Keratinocyte (primary cell): ENCODE measurements around the gene CCDC82. TPM values are rescaled to one million over a fixed set of nuclear protein-coding genes. Genes with fewer than 3 reads are reported as not detected.

Experiments used
- DNase-seq: peaks from one replicate; pipeline ENCODE4 v3.0.0-alpha.2; 2011; ENCODE audit warnings: low read depth, missing footprints, low spot score
- FAIRE-seq: peaks from 2 replicates; lab custom pipeline; 2011; peaks lifted over from hg19 to GRCh38; lab: Jason Lieb, UNC
- H2AFZ ChIP-seq: 2 replicates; pipeline ENCODE4 v1.6.0; 2012; ENCODE audit warnings: low read length, control low read depth, inconsistent platforms; ENCODE audit not compliant: control insufficient read depth
- H3K27ac ChIP-seq: 2 replicates; pipeline ENCODE4 v1.5.1; 2011; ENCODE audit warnings: low read length; ENCODE audit not compliant: control insufficient read depth, insufficient read depth
- H3K27me3 ChIP-seq: 3 replicates; pipeline ENCODE4 v1.6.0; 2011; ENCODE audit warnings: low read length; ENCODE audit not compliant: control insufficient read depth, insufficient read depth; ENCODE audit errors: extremely low read depth
- H3K36me3 ChIP-seq, 2 experiments: 2 replicates in 1 of 2; 3 replicates in 1 of 2; pipeline ENCODE4 v1.5.1; 2011; ENCODE audit warnings: low read length in 2 of 2, mild to moderate bottlenecking in 1 of 2; ENCODE audit not compliant: control insufficient read depth in 2 of 2, insufficient read depth in 2 of 2; ENCODE audit errors: extremely low read depth in 1 of 2
- H3K4me1 ChIP-seq: 3 replicates; pipeline ENCODE4 v1.5.1; 2011; ENCODE audit warnings: low read length; ENCODE audit not compliant: control insufficient read depth, insufficient read depth; ENCODE audit errors: extremely low read depth
- H3K4me2 ChIP-seq: 3 replicates; pipeline ENCODE4 v1.6.0; 2011; ENCODE audit warnings: low read depth, low read length; ENCODE audit not compliant: control insufficient read depth, insufficient read depth; ENCODE audit errors: extremely low read depth
- H3K4me3 ChIP-seq, 3 experiments: fragments of 200-600 bp in 1 of 3; sonication (generic) in 1 of 3; 2 replicates in 2 of 3; 3 replicates in 1 of 3; pipeline ENCODE4 v1.5.1; 2011 to 2016; ENCODE audit warnings: low read length in 3 of 3, mild to moderate bottlenecking in 3 of 3, control low read depth in 2 of 3, inconsistent platforms in 1 of 3, low read depth in 1 of 3, mixed read lengths in 1 of 3, mixed run types in 1 of 3, moderate library complexity in 1 of 3; ENCODE audit not compliant: control insufficient read depth in 2 of 3, insufficient read depth in 2 of 3; ENCODE audit errors: extremely low read depth in 1 of 3
- H3K79me2 ChIP-seq: 2 replicates; pipeline ENCODE4 v1.6.0; 2012; ENCODE audit warnings: low read length; ENCODE audit not compliant: control insufficient read depth, insufficient read depth
- H3K9ac ChIP-seq: 3 replicates; pipeline ENCODE4 v1.6.0; 2011; ENCODE audit warnings: low read length; ENCODE audit not compliant: control insufficient read depth, insufficient read depth; ENCODE audit errors: extremely low read depth
- H3K9me1 ChIP-seq: 3 replicates; pipeline ENCODE4 v1.6.0; 2011; ENCODE audit warnings: low read length; ENCODE audit not compliant: control insufficient read depth, insufficient read depth; ENCODE audit errors: extremely low read depth
- H3K9me3 ChIP-seq: 2 replicates; pipeline ENCODE4 v1.5.1; 2012; ENCODE audit warnings: low read depth, low read length; ENCODE audit not compliant: control insufficient read depth
- H4K20me1 ChIP-seq: 3 replicates; pipeline ENCODE4 v1.6.0; 2011; ENCODE audit warnings: low read length; ENCODE audit not compliant: control insufficient read depth, insufficient read depth; ENCODE audit errors: extremely low read depth
- CTCF ChIP-seq, 3 experiments: IDR thresholded peaks in 1 of 3; conservative IDR thresholded peaks in 1 of 3; optimal IDR thresholded peaks in 1 of 3; 2 replicates in 2 of 3; 3 replicates in 1 of 3; pipeline versions ENCODE3 to v1.5.1; 2011; ENCODE audit warnings: low read length in 3 of 3, mild to moderate bottlenecking in 3 of 3, moderate library complexity in 2 of 3, control low read depth in 1 of 3, inconsistent platforms in 1 of 3; ENCODE audit not compliant: insufficient read depth in 2 of 3; ENCODE audit errors: extremely low read depth in 1 of 3
- EZH2 ChIP-seq: IDR thresholded peaks from one replicate; pipeline ENCODE4 v1.6.1; 2012; ENCODE audit warnings: inconsistent platforms, mild to moderate bottlenecking, low read length, moderate library complexity
- dilution Hi-C: fragments of 300-500 bp; cut with MboI; formaldehyde crosslinking; loops from one replicate; pipeline ENCODE4 v1.7.0; 2020; ENCODE audit warnings: low sequenced_read_pairs; ENCODE audit not compliant: extremely low pct_ligation_motif_present
- polyA plus RNA-seq, 5 experiments: library from polyadenylated mRNA; depleted of rRNA in 3 of 5; stranded (reverse) in 3 of 5; stranded (forward) in 1 of 5; unstranded in 1 of 5; fragments of >200 nt; gene quantifications; 1 replicate in 1 of 5; 2 replicates in 3 of 5; 3 replicates in 1 of 5; pipeline versions ENCODE4 v1.2.1 to v1.2.3, GENCODE V29; 2011 to 2012; ENCODE audit warnings: missing spikeins in 2 of 5, low read depth in 1 of 5, low replicate concordance in 1 of 5

Gene CCDC82
- polyA plus RNA-seq, 1 donor (not counting 4 experiments of a cell fraction or from before 2014, with no cell fraction given), result 19.3 TPM

GRCh38 chr11:96385187-96385586, 4.5 kb downstream of the CCDC82 start:
- Histone ChIP-seq H2AFZ (no peak overlapping the region), H3K4me2 (no peak overlapping the region), H3K9me3 (no peaks in the 10 kb centered on the region), H4K20me1 (no peaks in the 10 kb centered on the region), H3K27ac (no peak overlapping the region), H3K9ac (no peak overlapping the region), H3K9me1 (no peaks in the 10 kb centered on the region), H3K4me3 (no peak overlapping the region), H3K36me3 (peaks cover 0 to 2% of the 10 kb centered on the region in 2 experiments), H3K27me3 (no peaks in the 10 kb centered on the region), H3K4me1 (peaks cover 12% of the 10 kb centered on the region), H3K79me2 (peaks cover 24% of the 10 kb centered on the region)
- no peak for FAIRE-seq
- dilution Hi-C loops, result no loop called here
- DNase-seq, result no peak
- no peak for TF ChIP-seq CTCF (optimal IDR thresholded peaks at IDR 0.05 in 1 of 3, IDR thresholded peaks at IDR 0.05 in 1 of 3, conservative IDR thresholded peaks at IDR 0.05 in 1 of 3; ENCODE audit: extremely low read depth in 1 of 3, insufficient read depth in 2 of 3, low read length in 3 of 3)
- no peak for TF ChIP-seq EZH2

- Histone ChIP-seq H4K20me1 (no peaks in the 10 kb centered on the region), H3K27ac (no peak overlapping the region), H3K4me2 (no peak overlapping the region), H3K36me3 (peaks cover 0 to 3% of the 10 kb centered on the region in 2 experiments), H3K79me2 (peaks cover 21% of the 10 kb centered on the region), H2AFZ (no peak overlapping the region), H3K4me1 (peaks cover 12% of the 10 kb centered on the region), H3K9me3 (no peaks in the 10 kb centered on the region), H3K9me1 (no peaks in the 10 kb centered on the region), H3K27me3 (no peaks in the 10 kb centered on the region), H3K9ac (no peak overlapping the region), H3K4me3 (no peak overlapping the region)
- TF ChIP-seq CTCF (optimal IDR thresholded peaks at IDR 0.05 in 1 of 3, IDR thresholded peaks at IDR 0.05 in 1 of 3, conservative IDR thresholded peaks at IDR 0.05 in 1 of 3; ENCODE audit: extremely low read depth in 1 of 3, insufficient read depth in 2 of 3, low read length in 3 of 3) (no peak), EZH2 (no peak)
- dilution Hi-C loops, result no loop called here
- FAIRE-seq (no peak), DNase-seq (no peak)
Measured at GRCh38 chr11:96384156-96384555, 5.6 kb downstream of the CCDC82 start.
